Loucy (cell line): ENCODE measurements around the gene IL1B.

Experiments
- EZH2phosphoT487 ChIP-seq: fragments of 200-600 bp; IDR thresholded peaks from 2 replicates; pipeline ENCODE4 v1.6.1; 2018; ENCODE audit warnings: antibody characterized with exemption, mild to moderate bottlenecking, moderate library complexity, borderline replicate concordance
- TF ChIP-seq, protein P1 (sequence below): fragments of 200-600 bp; sonication (generic); conservative IDR thresholded peaks from 2 replicates; pipeline ENCODE4 v1.5.1; 2014; ENCODE audit warnings: mild to moderate bottlenecking, antibody characterized with exemption, low read length

DNA sequence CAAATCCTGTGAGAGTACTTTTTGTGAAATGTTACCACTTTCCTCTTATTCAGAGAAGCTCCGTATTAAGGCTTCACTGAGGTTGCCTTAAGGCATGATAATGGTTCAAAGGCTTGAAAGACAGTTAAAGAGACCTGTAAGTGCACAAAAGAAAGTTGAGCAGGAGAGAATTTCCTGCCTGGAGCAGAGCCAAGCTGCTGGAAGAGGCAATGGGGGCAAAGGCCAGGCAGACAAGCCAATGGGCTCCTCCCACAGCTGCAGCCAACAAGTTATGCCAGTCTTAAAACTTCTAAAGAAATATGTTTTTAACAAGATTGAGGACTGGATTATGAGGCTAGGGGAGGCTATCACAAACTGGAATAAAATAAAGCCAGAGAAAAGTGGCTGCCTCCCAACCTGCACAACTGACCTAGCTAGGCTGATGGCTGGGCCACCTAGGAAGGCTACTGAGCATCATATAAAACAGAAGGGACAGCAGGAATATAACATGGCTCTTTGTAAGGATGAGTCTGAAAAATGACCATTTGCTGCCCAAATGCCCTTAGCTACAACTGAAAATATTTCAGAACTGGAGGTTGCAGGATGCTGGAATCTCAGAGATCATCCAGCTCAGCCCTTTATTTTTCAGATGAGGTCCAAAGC is 2.1 kb downstream of the IL1B start:
- TF ChIP-seq, protein P1, sequence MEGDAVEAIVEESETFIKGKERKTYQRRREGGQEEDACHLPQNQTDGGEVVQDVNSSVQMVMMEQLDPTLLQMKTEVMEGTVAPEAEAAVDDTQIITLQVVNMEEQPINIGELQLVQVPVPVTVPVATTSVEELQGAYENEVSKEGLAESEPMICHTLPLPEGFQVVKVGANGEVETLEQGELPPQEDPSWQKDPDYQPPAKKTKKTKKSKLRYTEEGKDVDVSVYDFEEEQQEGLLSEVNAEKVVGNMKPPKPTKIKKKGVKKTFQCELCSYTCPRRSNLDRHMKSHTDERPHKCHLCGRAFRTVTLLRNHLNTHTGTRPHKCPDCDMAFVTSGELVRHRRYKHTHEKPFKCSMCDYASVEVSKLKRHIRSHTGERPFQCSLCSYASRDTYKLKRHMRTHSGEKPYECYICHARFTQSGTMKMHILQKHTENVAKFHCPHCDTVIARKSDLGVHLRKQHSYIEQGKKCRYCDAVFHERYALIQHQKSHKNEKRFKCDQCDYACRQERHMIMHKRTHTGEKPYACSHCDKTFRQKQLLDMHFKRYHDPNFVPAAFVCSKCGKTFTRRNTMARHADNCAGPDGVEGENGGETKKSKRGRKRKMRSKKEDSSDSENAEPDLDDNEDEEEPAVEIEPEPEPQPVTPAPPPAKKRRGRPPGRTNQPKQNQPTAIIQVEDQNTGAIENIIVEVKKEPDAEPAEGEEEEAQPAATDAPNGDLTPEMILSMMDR: no peak
- TF ChIP-seq EZH2phosphoT487: no peak
